ENCODE results near the gene COL4A5.

COL4A5 gene

DNA sequence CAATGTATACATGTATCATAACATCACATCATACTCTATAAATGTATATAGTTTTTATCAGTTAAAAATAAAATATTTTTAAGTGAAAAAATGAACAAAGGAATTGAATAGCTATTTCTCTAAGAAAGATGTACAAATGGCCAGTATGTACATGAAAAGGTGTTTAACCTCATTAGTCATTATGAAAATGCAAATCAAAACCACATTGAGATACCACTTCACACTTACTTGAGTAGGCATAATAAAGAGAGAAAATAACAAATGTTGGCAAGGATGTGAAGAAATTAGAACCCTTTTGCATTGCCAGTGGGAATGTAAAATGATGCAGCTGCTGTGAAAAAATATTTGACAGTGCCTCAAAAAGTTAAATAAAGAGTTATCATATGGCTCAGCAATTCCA, 201.2 kb downstream of the COL4A5 start:
- in situ Hi-C loops (cut with HindIII; ENCODE audit: low sequenced_read_pairs) = no loop called here

DNA sequence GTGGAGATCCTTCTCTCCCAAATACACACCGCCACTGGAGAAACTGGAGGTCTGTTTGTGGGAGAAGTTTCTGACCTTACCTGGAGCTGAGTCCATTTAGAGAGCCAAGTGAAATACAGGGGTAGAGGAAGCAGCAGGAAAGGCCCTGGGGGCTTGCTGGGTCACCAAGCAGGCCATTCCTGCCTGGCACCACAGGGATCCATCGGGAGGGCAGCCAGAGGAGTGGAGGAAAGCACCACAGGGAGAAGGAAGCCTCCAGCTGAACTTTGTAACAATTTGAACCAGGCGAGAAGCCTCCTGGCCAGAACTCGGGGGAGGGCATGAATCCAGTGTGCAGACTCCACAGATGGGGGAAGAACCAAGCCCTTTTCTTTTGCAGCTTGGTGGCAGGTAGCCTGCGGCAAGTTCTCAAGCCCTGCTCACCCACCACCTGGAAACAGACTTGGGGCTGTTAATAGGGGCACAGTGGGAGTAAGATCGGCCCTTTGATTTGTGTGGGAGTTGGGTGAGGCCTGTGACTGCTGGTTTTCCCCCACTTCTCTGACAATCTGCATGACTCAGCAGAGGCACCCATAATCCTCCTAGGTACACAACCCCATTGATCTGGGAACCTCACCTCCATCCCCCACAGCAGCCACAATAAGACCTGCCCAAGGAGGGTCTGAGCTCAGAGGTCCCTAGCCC, 202.1 kb downstream of the COL4A5 start:
- in situ Hi-C loops (cut with HindIII; ENCODE audit: low sequenced_read_pairs) = no loop called here

- in situ Hi-C loops (cut with HindIII; ENCODE audit: low sequenced_read_pairs) = no loop called here
Observed at GRCh38 chrX:108642273-108642628, 202.6 kb downstream of the COL4A5 start.

DNA sequence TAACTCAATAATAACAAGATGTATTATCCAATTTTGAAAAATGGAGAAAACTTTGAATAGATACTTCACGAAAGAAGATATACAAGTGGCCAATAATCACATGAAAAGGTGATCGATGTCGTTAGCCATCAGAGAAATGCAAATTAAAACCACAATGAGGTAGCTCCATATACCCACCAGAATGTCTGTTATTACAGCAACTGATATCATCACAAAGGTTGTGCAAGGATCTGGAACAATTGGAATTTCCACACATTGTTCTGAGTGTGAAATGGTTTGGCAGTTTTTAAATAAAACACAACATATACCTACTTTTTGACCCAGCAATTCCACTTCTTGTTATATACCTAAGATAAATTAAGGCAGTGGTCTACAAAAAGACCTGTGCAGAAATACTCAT, 225.1 kb downstream of the COL4A5 start:
- in situ Hi-C loops (cut with HindIII; ENCODE audit: low sequenced_read_pairs) = no loop called here

GRCh38 chrX:108666101-108666500, 226.5 kb downstream of the COL4A5 start:
- in situ Hi-C loops (cut with HindIII; ENCODE audit: low sequenced_read_pairs) = no loop called here

DNA sequence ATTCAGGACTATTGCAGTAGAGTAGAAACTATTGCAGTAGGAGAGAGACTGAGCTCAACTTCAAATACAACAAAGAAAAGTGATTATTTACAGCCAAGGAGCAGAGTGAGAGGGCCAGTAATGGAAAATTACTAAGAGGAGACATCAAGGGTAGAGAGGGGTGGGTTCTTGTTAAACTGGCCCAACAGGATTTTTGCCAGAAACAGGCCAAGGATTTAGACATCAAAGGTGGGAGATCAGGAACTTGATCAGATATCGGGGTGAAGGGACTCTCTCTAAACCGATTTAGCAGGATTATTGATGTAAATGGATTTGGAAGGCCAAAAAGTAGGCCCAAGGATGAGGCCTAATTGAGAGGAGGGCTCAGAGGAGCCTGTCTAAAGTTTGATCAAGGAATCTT, 231.9 kb downstream of the COL4A5 start:
- in situ Hi-C loops (cut with HindIII; ENCODE audit: low sequenced_read_pairs) = no loop called here

- in situ Hi-C loops (cut with HindIII; ENCODE audit: low sequenced_read_pairs) = no loop called here
Observed at GRCh38 chrX:108696690-108697089, 257.1 kb downstream of the COL4A5 start.

DNA sequence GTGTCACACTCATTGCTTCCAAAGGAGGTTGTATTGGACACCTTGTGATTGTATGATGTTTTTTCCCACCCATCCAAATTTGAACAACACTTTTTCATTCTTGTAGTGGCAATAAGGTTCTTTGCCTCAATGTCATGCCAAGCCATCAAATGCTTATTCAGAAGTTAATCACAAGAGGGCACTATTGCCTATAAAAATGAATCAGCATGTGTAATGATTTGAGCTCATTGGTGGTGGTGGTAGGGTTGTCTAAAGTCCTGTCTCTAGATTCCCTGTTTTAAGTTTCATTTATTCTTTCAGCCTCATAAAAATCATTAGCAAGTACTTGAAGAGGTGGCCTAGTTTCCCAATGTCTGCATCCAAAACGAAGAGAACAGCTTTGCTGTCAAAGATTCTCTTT, 259.7 kb downstream of the COL4A5 start:
- in situ Hi-C loops (cut with HindIII; ENCODE audit: low sequenced_read_pairs) = no loop called here

DNA sequence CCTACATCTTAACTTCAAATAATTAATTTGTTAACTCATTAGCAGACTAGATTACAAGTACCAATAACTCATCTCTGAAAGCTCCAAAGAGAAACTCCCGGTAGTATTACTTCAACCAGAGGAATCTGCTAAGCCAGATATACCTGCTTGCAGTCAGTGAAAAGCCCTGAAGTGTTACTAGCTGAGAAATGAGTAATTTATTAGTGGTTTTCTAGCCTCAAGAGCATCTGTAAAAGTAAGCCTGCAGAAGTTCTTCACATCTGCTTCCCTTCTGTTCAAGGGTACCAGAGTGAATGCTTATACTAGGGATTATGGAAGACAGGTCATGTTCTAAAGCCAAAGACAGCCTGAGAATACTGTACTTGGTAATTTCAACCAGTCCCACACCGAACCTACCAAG, 262.0 kb downstream of the COL4A5 start:
- in situ Hi-C loops (cut with HindIII; ENCODE audit: low sequenced_read_pairs) = no loop called here

- in situ Hi-C loops (cut with HindIII; ENCODE audit: low sequenced_read_pairs) = no loop called here
Observed at GRCh38 chrX:108702530-108702929, 262.9 kb downstream of the COL4A5 start.

- in situ Hi-C loops (cut with HindIII; ENCODE audit: low sequenced_read_pairs) = no loop called here
Observed at GRCh38 chrX:108704839-108705238, 265.2 kb downstream of the COL4A5 start.

GRCh38 chrX:108712886-108713285, 273.2 kb downstream of the COL4A5 start:
- in situ Hi-C loops (cut with HindIII; ENCODE audit: low sequenced_read_pairs) = no loop called here

DNA sequence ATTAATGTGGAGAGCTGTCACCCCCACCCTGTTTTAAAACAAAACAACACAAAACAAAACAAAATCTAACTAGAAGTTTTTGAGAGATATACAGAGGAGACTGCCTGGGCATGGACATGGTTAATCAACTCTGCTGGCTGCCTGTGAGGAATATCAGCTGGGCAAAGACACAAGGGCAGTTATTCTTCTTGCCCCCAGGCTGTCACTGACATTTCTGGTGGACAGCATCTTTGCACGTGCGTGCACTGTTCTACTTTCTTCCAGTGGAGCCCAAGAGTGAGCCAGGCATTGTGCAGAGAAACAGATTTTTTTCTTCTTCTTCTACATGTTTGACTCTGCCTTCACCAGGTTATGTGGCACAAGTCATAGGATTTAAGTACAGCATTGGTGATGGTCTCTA, 282.9 kb downstream of the COL4A5 start:
- in situ Hi-C loops (cut with HindIII; ENCODE audit: low sequenced_read_pairs) = no loop called here

- in situ Hi-C loops (cut with HindIII; ENCODE audit: low sequenced_read_pairs) = no loop called here
Observed at GRCh38 chrX:108726748-108727147, 287.1 kb downstream of the COL4A5 start.

GRCh38 chrX:108731153-108731552, 291.5 kb downstream of the COL4A5 start:
- in situ Hi-C loops (cut with HindIII; ENCODE audit: low sequenced_read_pairs) = no loop called here

DNA sequence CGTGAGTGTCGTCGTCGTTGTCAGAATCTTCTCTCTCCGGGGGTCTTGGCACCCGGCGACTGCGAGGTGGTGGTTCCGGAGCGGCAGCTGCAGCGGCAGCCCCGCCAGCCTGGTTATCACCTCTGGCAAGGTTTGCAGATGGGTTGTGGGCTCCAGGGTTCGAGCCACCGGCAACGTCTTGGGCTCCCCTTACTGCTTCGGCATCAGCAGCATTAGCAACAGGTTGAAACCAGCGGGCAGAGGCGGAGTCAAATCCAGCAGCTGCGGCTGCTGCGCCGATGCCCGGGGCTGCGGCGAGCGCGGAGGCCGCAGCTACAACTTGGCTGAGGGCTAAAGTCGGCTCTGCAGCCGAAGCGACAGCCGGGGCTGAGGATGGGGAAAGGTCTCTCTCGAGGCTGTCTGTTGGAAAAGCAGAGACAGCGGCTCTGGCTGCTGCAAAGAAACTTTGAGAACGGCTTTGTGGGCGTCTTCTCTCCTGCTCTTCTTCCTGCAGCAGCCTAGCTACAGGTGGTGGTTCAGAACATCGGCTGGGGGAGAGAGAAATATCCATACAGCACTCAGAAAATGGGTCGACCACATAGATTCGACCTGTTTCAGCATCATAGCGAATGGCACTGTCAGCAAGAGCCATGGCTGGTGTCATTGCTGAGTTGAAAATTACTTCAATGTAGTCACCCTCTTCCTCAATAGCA, 293.1 kb downstream of the COL4A5 start:
- in situ Hi-C loops (cut with HindIII; ENCODE audit: low sequenced_read_pairs) = no loop called here

- in situ Hi-C loops (cut with HindIII; ENCODE audit: low sequenced_read_pairs) = no loop called here
Observed at GRCh38 chrX:108734426-108734825, 294.8 kb downstream of the COL4A5 start.

DNA sequence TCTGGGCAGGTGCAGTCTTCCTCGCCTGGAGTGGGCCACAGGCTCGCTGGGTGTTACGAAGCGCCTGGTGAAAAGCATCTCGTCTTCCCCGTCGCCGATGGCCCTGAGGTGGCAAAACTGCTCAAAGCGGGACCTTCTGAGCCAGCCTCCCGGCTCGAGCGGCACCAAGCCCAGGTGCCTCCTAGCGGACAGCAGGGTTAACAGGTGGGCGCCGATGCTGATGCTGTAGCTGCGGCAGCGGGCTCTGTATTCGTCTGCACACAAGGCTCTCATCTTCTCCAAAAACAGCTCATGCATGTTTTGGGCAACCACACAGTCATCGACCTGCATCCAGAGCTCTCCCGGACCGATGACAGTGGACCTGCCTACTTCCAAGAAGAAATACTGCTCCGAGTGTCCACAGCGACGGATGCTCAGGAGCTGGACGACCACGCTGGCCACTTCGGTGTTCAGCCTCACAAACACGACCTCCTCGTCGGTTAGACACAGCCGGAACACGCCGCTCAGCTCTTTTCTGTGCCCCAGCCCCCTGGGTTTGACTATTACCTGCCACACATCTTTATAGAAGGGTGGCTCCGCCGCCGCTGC, 295.5 kb downstream of the COL4A5 start:
- in situ Hi-C loops (cut with HindIII; ENCODE audit: low sequenced_read_pairs) = no loop called here

GRCh38 chrX:108735679-108736508, 296.3 kb downstream of the COL4A5 start:
- in situ Hi-C loops (cut with HindIII; ENCODE audit: low sequenced_read_pairs) = no loop called here

GRCh38 chrX:108736509-108737479, 297.2 kb downstream of the COL4A5 start, which contains the start of gene IRS4:
Gene IRS4, minus strand, starts transcription at chrX:108736563.
- in situ Hi-C loops (cut with HindIII; ENCODE audit: low sequenced_read_pairs) = no loop called here
